GM10266 (cell line): ENCODE results near the gene TIMM17B.

Source experiments
- DNase-seq: peaks from one replicate; pipeline ENCODE4 v3.0.0; 2012; ENCODE audit errors: extremely low spot score
- TF ChIP-seq, protein P1 (sequence below): IDR thresholded peaks from 2 replicates; pipeline ENCODE4 v1.5.1; 2012; ENCODE audit warnings: mild to moderate bottlenecking, low read depth; ENCODE audit not compliant: control insufficient read depth, insufficient read depth; ENCODE audit errors: missing control alignments

TIMM17B gene

GRCh38 chrX:48918301-48918642, 20.7 kb upstream of the TIMM17B start:
- DNase-seq: no peak
- TF ChIP-seq, protein P1, sequence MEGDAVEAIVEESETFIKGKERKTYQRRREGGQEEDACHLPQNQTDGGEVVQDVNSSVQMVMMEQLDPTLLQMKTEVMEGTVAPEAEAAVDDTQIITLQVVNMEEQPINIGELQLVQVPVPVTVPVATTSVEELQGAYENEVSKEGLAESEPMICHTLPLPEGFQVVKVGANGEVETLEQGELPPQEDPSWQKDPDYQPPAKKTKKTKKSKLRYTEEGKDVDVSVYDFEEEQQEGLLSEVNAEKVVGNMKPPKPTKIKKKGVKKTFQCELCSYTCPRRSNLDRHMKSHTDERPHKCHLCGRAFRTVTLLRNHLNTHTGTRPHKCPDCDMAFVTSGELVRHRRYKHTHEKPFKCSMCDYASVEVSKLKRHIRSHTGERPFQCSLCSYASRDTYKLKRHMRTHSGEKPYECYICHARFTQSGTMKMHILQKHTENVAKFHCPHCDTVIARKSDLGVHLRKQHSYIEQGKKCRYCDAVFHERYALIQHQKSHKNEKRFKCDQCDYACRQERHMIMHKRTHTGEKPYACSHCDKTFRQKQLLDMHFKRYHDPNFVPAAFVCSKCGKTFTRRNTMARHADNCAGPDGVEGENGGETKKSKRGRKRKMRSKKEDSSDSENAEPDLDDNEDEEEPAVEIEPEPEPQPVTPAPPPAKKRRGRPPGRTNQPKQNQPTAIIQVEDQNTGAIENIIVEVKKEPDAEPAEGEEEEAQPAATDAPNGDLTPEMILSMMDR: no peak

DNA sequence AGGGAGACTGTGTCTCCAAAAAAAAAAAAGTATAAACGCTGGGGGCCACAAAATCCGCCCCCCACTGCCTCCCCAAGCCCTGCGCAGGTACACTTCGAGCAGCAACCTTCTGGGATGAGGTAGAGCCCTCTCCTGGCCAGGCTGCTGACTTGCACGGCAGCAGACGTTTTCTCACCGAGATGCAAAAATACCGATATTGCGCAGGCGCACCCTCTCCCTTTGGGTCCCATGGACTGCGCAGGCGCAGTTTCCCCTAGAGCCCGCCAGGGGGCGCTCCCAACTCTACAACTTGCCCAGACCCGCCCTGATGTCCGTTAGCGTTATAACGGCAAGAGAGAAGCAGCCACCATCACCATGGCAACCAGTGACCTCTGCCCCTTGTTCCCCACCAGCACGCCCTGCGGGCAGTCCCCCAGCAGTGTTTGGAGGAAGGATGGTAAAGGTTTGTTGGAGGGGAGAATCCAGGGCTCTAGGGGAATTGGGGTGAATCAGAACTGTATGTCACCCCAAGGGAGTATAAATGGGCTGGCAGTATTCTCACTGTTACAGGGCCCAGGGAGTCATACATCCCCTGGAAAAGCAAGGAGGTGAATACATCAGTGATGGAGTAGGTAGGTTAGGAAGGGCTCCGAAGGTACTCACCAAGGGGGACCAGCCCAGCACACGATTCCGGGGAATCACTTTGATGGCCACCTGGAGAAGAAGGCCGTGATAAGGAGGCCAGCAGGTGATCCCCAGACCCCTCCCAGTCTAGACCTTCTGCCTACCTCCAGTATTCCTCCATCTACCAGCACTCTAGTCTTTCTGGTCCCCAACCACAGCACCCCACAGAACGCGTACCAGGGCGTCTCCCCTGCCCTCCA, 19.8 kb upstream of the TIMM17B start:
- peak; percentile 79 for DNase-seq
- TF ChIP-seq, protein P1: peak; percentile 62

GRCh38 chrX:48914593-48915493, 17.3 kb upstream of the TIMM17B start:
- no peak for DNase-seq
- TF ChIP-seq, protein P1: no peak

- no peak for DNase-seq
- TF ChIP-seq, protein P1: no peak
Measured at GRCh38 chrX:48913605-48914366, 16.2 kb upstream of the TIMM17B start.

- peak; percentile 63 for DNase-seq
- TF ChIP-seq, protein P1: no peak
Measured at GRCh38 chrX:48911412-48912182, 14.0 kb upstream of the TIMM17B start, which contains the start of gene SLC35A2. Gene SLC35A2 (minus strand): TSS chrX:48911646. CDS start chrX:48911636, 10 bp downstream.

DNA sequence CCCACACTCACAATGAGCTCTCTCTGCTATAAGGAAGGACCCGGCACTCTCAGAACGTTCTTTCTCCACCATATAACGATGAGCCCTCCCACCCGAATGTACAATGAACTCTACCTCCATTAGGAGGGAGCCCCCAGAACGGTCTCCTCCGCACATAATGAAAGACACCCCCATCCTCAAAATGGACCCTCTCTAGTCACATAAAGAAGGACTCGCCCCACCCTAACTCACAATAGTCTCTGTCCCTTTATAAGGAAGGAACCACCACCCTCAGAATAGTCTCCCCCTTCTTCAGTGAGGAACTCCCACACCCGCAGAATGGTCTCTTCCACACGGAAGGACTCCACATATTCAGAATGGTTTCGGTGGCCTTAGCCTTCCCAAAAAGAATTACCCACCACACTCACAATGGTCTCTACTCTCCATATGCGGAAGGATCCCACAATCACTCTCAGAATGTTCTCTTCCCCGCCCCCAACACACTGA, 13.4 kb upstream of the TIMM17B start:
- TF ChIP-seq, protein P1: no peak
- no peak for DNase-seq
